ENCODE results near the gene NPNT. TPM values are rescaled to one million over a fixed set of nuclear protein-coding genes. Genes with fewer than 3 reads are reported as not detected.

NPNT gene
- total RNA-seq, 1 experiment from 2014 or later = 42.1 TPM

DNA sequence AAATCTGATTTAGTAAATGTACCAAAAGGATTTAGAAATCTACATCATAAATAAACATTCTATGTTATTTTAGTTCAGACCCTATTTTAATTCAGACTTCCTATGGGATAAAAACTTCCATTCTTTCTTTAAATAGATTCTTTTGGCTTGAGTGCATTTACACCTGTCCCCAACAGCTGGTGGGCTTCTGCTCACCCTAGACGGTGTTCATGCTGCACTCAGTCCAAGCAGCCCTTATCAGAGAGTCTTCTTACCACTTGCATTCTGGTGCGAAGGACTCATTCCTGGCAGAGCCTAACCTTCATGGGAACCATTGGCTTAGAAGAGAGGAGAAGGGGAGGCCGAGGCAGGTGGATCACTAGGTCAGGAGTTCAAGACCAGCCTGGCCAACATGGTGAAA lies 57.3 kb downstream of the NPNT start:
- CTCF ChIA-PET = no interaction called here
- H3K9me3 Mint-ChIP-seq (ENCODE audit: unreplicated experiment) = no peaks in the 10 kb centered on the region
- H3K36me3 ChIP-seq (ENCODE audit: control insufficient read depth, insufficient read depth, low read length) = no peaks in the 10 kb centered on the region; the same call in 1 of the 2 replicates
- H3K4me3 ChIP-seq (ENCODE audit: low read depth, low read length) = no peak overlapping the region
- intact Hi-C loops (cut with micrococcal nuclease; ENCODE audit: unreplicated experiment) = no loop called here
- POLR2A ChIA-PET = no interaction called here
- H3K27me3 Mint-ChIP-seq (ENCODE audit: insufficient read depth, unreplicated experiment) = no peaks in the 10 kb centered on the region
- no peaks in the 10 kb centered on the region for H3K27me3 ChIP-seq (replicated peaks; ENCODE audit: control insufficient read depth, insufficient read depth, low read length)
- TF ChIP-seq, protein P1, sequence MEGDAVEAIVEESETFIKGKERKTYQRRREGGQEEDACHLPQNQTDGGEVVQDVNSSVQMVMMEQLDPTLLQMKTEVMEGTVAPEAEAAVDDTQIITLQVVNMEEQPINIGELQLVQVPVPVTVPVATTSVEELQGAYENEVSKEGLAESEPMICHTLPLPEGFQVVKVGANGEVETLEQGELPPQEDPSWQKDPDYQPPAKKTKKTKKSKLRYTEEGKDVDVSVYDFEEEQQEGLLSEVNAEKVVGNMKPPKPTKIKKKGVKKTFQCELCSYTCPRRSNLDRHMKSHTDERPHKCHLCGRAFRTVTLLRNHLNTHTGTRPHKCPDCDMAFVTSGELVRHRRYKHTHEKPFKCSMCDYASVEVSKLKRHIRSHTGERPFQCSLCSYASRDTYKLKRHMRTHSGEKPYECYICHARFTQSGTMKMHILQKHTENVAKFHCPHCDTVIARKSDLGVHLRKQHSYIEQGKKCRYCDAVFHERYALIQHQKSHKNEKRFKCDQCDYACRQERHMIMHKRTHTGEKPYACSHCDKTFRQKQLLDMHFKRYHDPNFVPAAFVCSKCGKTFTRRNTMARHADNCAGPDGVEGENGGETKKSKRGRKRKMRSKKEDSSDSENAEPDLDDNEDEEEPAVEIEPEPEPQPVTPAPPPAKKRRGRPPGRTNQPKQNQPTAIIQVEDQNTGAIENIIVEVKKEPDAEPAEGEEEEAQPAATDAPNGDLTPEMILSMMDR (IDR thresholded peaks at IDR 0.05; ENCODE audit: insufficient read depth in 1 of 2, low read depth in 1 of 2, low read length in 1 of 2, severe bottlenecking in 1 of 2, unreplicated experiment in 1 of 2) = no peak
- no peak for DNase-seq
- no TSS peak for BruUV-seq (replicated peaks)
- no peak overlapping the region for H3K27ac Mint-ChIP-seq (ENCODE audit: unreplicated experiment)
- no peaks in the 10 kb centered on the region; the same call in 1 of the 2 replicates for H3K4me1 ChIP-seq
- peaks cover 9% of the 10 kb centered on the region for H3K4me1 Mint-ChIP-seq (ENCODE audit: low read depth, unreplicated experiment)
- H3K4me3 Mint-ChIP-seq (ENCODE audit: unreplicated experiment) = no peak overlapping the region
- peaks cover 6% of the 10 kb centered on the region; the same call in 1 of the 2 replicates for H3K9me3 ChIP-seq
- no peaks in the 10 kb centered on the region for H3K36me3 Mint-ChIP-seq (ENCODE audit: insufficient read depth, unreplicated experiment)

DNA sequence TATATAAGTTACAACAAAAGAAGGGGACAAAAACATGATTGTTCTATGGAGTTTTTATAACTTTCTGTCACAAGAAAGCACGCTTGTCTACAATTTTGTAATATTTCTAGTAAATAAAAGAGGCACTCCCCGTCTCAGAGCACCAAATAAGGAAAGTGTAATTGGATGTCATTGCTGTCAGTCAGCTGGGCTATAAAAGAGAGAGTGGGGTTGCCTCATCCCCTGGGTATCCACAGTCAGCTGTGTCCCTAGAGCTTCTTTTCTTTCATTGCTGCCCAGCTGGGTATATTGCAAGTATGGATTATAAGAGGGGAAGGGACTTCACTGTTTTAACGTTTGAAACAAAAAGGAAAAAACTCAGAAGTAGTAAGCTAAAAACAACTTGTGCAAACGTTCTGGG lies 61.3 kb downstream of the NPNT start:
- Mint-ChIP-seq H3K4me1 (ENCODE audit: low read depth, unreplicated experiment) (peaks cover 19% of the 10 kb centered on the region), H3K9me3 (ENCODE audit: unreplicated experiment) (no peaks in the 10 kb centered on the region), H3K27me3 (ENCODE audit: insufficient read depth, unreplicated experiment) (no peaks in the 10 kb centered on the region), H3K36me3 (ENCODE audit: insufficient read depth, unreplicated experiment) (peaks cover 2% of the 10 kb centered on the region), H3K27ac (ENCODE audit: unreplicated experiment) (no peak overlapping the region), H3K4me3 (ENCODE audit: unreplicated experiment) (no peak overlapping the region)
- intact Hi-C loops (cut with micrococcal nuclease; ENCODE audit: unreplicated experiment) = no loop called here
- TF ChIP-seq, protein P1 (IDR thresholded peaks at IDR 0.05; ENCODE audit: insufficient read depth in 1 of 2, low read depth in 1 of 2, low read length in 1 of 2, severe bottlenecking in 1 of 2, unreplicated experiment in 1 of 2) = no peak
- Histone ChIP-seq H3K4me3 (ENCODE audit: low read depth, low read length) (no peak overlapping the region), H3K4me1 (peaks cover 7% of the 10 kb centered on the region), H3K27me3 (replicated peaks; ENCODE audit: control insufficient read depth, insufficient read depth, low read length) (no peaks in the 10 kb centered on the region), H3K36me3 (ENCODE audit: control insufficient read depth, insufficient read depth, low read length) (no peaks in the 10 kb centered on the region), H3K9me3 (no peaks in the 10 kb centered on the region; the same call in 1 of the 2 replicates)
- no peak for DNase-seq
- no TSS peak for BruUV-seq (replicated peaks)
- ChIA-PET CTCF (no interaction called here), POLR2A (no interaction called here)

DNA sequence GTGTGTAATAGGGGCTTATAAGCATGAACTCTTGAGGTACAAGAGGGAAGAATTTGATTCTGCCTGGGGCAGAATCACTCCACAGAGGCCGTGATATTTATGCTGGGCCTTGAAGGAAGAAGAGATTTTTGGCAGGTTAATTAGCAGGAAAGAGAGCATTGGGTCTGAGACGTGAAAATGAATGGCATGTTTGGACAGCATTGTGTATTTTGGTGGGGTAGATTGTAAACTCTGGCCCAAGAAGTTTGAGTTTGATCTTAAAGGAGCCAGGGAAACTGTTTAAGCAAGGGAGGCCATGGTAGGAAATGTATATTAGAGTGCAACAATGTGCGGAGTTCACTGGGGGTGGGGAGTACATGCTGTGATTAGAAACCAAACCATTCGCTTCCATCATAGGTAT lies 62.4 kb downstream of the NPNT start:
- peak overlapping the region; percentile 14 for H3K27ac Mint-ChIP-seq (ENCODE audit: unreplicated experiment)
- H3K4me3 Mint-ChIP-seq (ENCODE audit: unreplicated experiment) = peak overlapping the region; percentile 10
- no peaks in the 10 kb centered on the region for H3K9me3 Mint-ChIP-seq (ENCODE audit: unreplicated experiment)
- peaks cover 9% of the 10 kb centered on the region for H3K36me3 Mint-ChIP-seq (ENCODE audit: insufficient read depth, unreplicated experiment)
- Histone ChIP-seq H3K4me3 (ENCODE audit: low read depth, low read length) (no peak overlapping the region), H3K4me1 (peaks cover 7% of the 10 kb centered on the region), H3K9me3 (no peaks in the 10 kb centered on the region; the same call in 1 of the 2 replicates), H3K36me3 (ENCODE audit: control insufficient read depth, insufficient read depth, low read length) (no peaks in the 10 kb centered on the region), H3K27me3 (replicated peaks; ENCODE audit: control insufficient read depth, insufficient read depth, low read length) (no peaks in the 10 kb centered on the region)
- peaks cover 19% of the 10 kb centered on the region for H3K4me1 Mint-ChIP-seq (ENCODE audit: low read depth, unreplicated experiment)
- TF ChIP-seq, protein P1 (IDR thresholded peaks at IDR 0.05; ENCODE audit: insufficient read depth in 1 of 2, low read depth in 1 of 2, low read length in 1 of 2, severe bottlenecking in 1 of 2, unreplicated experiment in 1 of 2) = no peak
- intact Hi-C loops (cut with micrococcal nuclease; ENCODE audit: unreplicated experiment) = no loop called here
- POLR2A ChIA-PET = no interaction called here
- BruUV-seq (replicated peaks) = no TSS peak
- CTCF ChIA-PET = no interaction called here
- DNase-seq = peak; percentile 24 to 29
- no peaks in the 10 kb centered on the region for H3K27me3 Mint-ChIP-seq (ENCODE audit: insufficient read depth, unreplicated experiment)

Data from Caco-2 (cell line).